HG03196 (cell line): ENCODE results near the gene BOLA3.
"Not testable (repeated sequence)": the region's sequence is repeated elsewhere in the genome, so short reads cannot be mapped to it uniquely, and the experiment has no call there.

ENCODE experiments used
- ATAC-seq: cut with Tn5 transposase; IDR thresholded peaks from one replicate; pipeline ENCODE4 v1.9.1; 2021; ENCODE audit not compliant: unreplicated experiment

The BOLA3 gene

DNA sequence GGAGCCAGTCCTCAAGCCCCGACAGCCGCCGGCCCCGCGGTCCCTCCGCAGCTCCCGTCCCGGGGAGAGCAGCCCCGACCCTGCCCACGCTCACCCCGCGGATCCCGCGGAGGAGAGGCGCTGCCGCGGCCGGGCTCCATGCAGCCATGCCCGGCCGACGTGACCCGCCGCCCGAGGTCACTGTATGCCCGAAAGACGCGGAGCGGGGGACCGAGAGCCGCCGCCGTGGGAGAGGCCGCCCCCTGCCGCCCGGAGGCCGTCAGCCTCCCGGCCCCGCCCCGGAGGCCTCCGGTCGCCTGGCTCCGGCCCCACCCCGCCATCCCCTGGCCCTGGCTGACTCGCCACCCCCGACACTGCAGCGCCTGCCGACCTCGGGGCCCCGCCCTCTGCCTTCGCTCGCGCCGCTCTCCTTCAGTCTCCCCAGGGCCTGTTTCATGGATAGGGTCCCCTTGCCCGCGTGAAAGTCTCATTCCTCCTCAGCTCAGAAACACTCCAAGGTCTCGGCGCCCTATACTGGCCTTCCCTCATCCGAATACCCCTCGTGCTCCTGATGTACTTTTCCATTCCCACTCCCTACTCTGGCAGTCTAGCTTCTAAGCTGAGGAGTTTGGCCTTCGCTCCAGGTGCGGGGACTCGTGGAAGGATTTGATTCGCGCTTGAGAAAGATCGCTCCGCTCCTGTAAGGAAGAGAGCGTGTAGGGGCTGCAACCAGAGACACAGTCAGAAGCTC, at the start of gene BOLA3:
Gene BOLA3, minus strand, starts transcription at position 186 of the 730 bp plus-strand sequence. Its CDS starts 38 bp downstream, at position 148.
- ATAC-seq: peak; percentile 92

DNA sequence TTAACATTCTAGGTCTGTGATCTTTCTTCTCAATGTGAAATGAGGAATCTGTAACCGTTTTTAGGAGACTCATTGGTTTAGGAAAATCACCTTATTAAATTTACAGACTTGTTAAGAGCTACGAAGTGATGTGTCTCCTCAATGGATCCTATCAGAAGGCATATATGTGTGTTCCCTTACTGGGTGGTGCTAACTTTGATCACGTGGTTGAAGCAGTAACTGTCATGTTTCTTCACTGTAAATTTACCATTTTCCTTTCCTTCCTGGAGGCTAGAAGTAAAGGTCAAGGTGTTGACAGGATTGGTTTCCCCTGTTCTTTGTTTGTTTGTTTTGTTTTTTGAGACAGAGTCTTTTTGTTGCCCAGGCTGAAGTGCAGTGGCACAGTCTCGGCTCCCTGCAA, 49.3 kb upstream of the BOLA3 start:
- ATAC-seq: no peak

DNA sequence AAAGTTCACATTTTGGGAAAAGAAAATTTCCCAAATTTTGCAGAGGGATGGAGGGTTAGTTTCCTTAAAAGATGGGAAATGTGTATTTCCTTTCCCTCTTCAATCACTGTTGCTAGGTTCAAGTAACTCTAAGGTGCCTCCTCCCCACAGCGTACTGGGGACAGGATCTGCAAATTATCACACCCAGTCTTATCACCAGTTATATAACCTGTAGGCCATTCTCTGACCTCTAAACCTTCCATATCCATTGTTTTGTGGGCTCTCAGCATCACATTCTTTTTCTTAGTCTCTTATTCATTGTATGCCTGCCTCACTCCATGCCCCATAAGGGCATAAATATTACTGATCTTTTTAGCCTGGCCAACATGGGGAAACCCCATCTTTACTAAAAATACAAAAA, 47.1 kb upstream of the BOLA3 start:
- ATAC-seq: no peak

GRCh38 chr2:74191596-74192380, 44.1 kb upstream of the BOLA3 start:
- ATAC-seq: no peak

- no peak for ATAC-seq
Observed at GRCh38 chr2:74188696-74189095, 41.0 kb upstream of the BOLA3 start.

- no peak for ATAC-seq
Observed at GRCh38 chr2:74188018-74188601, 40.4 kb upstream of the BOLA3 start.

DNA sequence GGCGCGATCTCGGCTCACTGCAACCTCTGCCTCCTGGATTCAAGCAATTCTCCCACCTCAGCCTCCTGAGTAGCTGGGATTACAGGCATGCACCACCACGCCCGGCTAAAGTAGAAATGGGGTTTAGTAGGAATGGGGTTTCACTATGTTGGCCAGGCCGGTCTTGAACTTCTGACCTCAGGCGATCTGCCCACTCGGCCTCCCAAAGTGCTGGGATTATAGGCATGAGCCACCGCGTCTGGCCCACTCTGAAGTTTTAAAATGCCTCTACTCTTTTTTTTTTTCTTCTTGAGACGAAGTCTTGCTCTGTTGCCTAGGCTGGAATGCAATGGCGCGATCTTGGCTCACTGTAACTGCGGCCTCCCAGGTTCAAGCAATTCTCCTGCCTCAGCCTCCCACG, 39.0 kb upstream of the BOLA3 start:
- ATAC-seq: not testable (repeated sequence)

GRCh38 chr2:74186038-74186437, 38.3 kb upstream of the BOLA3 start:
- peak; percentile 71 for ATAC-seq

GRCh38 chr2:74183878-74184277, 36.2 kb upstream of the BOLA3 start:
- ATAC-seq: no peak

GRCh38 chr2:74181739-74182138, 34.0 kb upstream of the BOLA3 start:
- ATAC-seq: no peak

DNA sequence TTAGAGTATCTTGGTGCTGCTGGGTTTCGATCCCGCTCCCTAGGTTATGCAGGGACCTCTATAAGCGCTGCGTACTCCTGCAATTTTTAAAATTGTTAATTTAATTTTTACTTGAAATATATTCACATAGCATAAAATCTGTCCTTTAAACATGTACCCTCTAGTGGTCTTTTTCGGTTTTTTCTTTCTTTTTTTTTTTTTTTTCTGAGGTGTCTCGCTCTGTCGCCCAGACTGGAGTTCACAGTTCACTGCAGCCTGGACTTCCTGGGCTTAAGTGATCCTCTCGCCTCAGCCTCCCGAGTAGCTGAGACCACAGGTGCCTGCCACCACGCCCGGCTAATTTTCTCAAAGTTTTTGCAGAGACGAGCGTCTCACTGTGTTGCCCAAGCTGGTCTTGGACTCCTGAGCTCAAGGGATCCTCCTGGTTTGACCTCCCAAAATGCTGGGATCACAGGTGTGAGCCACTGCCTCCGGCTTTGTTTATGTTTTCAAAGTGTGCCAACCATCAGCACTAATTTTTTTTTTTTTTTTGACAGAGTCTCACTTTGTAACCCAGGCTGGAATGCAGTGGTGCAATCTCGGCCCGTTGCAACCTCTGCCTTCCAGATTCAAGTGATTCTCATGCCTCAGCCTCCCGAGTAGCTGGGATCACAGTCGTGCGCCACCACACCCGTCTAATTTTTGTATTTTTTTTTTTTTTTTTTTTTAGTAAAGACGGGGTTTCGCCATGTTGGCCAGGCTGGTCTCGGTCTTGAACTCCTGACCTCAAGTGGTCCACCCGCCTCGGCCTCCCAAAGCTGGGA, 31.6 kb upstream of the BOLA3 start:
- peak; percentile 1 for ATAC-seq

GRCh38 chr2:74178211-74179062, 30.7 kb upstream of the BOLA3 start, which contains the start of gene MOB1A:
Gene MOB1A, minus strand, starts transcription at chr2:74178879. Its CDS starts 205 bp downstream, at chr2:74178674.
- ATAC-seq: peak; percentile 87

DNA sequence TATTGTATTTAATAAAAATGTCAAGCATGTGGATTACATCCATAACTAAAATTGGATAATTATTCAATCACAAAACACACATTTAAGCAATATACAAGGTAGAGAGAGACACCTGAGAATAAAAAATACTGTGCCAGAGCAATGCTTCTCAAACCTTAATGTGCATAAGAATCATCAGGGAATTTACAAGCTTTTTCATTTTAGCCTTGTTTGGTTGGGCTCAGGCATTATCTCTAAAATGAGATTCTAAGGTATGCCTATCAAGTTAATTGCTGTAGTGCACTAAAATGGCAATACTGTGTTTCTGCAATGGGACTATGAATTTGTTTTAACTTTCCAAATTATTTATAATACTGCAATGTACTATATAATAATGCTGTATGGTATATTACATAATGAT, 30.0 kb upstream of the BOLA3 start:
- ATAC-seq: no peak

DNA sequence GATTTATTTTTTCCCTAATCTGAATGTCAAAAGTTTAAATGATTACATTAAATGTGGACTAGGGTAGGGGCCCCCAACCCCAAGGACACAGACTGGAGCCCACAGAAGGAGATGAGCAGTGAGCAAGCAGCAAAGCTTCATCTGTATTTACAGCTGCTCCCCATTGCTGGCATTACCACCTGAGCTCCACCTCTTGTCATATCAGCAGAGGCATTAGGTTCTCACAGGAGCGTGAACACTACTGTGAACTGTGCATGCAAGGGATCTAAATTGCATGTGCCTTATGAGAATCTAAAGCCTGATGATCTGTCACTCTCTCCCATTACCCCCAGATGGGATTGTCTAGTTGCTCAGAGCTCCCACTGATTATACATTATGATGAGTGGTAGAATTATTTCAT, 27.2 kb upstream of the BOLA3 start:
- no peak for ATAC-seq

DNA sequence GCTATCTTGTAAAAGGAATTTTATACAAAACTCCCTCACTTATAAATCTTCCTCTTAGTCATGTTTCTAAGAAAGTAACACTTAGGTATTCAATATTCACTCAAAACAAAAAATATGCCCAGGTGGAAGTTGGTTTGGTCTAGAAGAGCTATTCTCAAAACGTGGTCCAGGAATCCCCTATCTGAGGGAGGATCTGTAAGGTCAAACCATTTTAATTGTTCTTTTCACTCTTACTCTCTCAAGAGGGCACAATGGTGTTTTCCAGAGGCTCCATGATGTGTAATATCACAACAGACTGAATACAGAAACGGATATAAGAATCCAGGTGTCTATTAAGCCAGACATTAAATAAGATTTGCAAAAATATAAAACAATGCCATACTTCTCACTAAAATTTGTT, 21.0 kb upstream of the BOLA3 start:
- no peak for ATAC-seq

DNA sequence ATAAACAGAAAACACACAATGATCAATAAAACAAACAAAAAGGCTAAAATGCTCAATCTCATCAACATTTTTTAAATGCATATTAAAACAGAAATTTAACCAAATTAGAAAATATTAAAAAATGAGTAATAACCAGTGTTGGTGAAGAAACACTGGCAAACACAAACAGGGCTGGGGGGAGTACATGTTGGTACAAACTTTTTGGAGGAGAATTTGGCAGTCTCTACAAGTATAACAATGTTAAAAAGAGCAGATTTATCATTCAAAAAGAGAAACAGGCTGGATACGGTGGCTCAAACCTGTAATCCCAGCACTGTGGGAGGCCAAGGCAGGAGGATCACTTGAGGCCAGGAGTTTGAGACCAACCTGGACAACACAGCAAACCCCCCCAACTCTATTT, 17.0 kb upstream of the BOLA3 start:
- no peak for ATAC-seq

GRCh38 chr2:74162951-74163350, 15.2 kb upstream of the BOLA3 start:
- no peak for ATAC-seq

GRCh38 chr2:74155830-74156229, 8.1 kb upstream of the BOLA3 start:
- no peak for ATAC-seq

DNA sequence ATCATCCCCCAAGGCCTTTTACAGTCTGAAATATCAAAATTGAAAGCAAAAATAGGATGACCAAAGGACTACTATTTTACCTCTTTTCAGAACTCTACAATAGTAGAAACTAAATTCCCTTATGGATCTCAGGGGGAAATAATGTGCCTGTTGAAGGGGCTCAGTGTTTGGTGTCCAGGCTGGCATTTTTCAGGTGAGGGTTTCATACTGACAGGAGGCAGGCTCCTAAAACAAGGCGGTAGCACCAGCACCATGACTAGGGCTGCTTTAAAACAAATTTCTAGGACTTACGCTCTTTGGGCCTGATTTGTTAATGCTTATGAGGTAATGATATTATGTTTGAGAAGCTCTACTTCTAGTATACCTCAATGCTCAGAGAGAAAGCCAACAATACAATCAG, 5.2 kb upstream of the BOLA3 start:
- ATAC-seq: no peak
